ENCODE data around the gene ZBTB20.

DNA sequence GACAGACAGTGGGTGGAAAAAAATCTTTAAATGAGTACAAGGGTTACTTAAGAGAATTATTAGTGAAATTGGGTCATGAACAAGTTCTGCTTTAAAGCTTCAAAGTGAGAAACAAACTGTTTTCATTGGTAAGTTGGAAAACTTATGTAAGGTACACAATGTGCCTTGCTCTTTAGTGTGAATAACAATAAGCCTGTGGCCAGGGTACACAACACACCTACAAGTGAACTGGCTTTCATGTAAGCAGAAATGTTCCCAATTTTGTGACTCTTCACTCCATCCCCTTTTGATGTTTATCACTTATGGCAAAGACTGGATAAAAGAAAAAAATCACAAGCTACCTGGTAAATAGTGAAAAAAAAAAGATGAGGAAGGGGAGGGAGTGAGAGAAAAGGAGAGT is 253.7 kb downstream of the ZBTB20 start:
- TF ChIP-seq, protein P1, sequence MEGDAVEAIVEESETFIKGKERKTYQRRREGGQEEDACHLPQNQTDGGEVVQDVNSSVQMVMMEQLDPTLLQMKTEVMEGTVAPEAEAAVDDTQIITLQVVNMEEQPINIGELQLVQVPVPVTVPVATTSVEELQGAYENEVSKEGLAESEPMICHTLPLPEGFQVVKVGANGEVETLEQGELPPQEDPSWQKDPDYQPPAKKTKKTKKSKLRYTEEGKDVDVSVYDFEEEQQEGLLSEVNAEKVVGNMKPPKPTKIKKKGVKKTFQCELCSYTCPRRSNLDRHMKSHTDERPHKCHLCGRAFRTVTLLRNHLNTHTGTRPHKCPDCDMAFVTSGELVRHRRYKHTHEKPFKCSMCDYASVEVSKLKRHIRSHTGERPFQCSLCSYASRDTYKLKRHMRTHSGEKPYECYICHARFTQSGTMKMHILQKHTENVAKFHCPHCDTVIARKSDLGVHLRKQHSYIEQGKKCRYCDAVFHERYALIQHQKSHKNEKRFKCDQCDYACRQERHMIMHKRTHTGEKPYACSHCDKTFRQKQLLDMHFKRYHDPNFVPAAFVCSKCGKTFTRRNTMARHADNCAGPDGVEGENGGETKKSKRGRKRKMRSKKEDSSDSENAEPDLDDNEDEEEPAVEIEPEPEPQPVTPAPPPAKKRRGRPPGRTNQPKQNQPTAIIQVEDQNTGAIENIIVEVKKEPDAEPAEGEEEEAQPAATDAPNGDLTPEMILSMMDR (IDR thresholded peaks at IDR 0.05), result no peak
- TF ChIP-seq POLR2A (IDR thresholded peaks at IDR 0.05), result no peak
